Ovary (tissue), 3 donors: Measurements from ENCODE around the gene IQGAP2.

Experiments
- CTCF ChIP-seq, 3 donors: fragments of 450-650 bp in 2 of 3; fragments of 200-600 bp in 1 of 3; IDR thresholded peaks; one replicate each; pipeline versions ENCODE4 v1.5.1 to v1.8.0; 2016 to 2022; ENCODE audit warnings: antibody characterized with exemption in 3 of 3, mild to moderate bottlenecking in 1 of 3
- EP300 ChIP-seq: sonication (generic); formaldehyde crosslinking; IDR thresholded peaks from one replicate; pipeline ENCODE4 v1.6.1; 2017; ENCODE audit warnings: antibody characterized with exemption
- POLR2A ChIP-seq: fragments of 450-650 bp; IDR thresholded peaks from one replicate; pipeline ENCODE4 v1.6.1; 2017; ENCODE audit warnings: antibody characterized with exemption, mild to moderate bottlenecking, moderate library complexity
- donor health status: DM: no; HTN: no; CAD: no.

GRCh38 chr5:76475385-76475784, 72.3 kb downstream of the IQGAP2 start:
- TF ChIP-seq CTCF (IDR thresholded peaks at IDR 0.05) (no peak), EP300 (no peak), POLR2A (no peak)
